C1 segment of cervical spinal cord (tissue), 14 donors: Measurements from ENCODE around the gene SCAMP1.
"Not testable (repeated sequence)": the region's sequence is repeated elsewhere in the genome, so short reads cannot be mapped to it uniquely, and the experiment has no call there.

ENCODE experiments used
- DNase-seq, 14 donors: peaks; one replicate each; lab custom pipeline; 2025; lab: John Stamatoyannopoulos, UW

SCAMP1 gene

GRCh38 chr5:78359831-78360673 is at the start of gene SCAMP1:
Gene SCAMP1 (plus strand): TSS chr5:78360617. CDS start chr5:78360672, 55 bp downstream.
- peak; percentile 54 to 97 (median 89) for DNase-seq

- DNase-seq: no peak
These were observed 42.9 kb upstream of the SCAMP1 start for GRCh38 chr5:78317515-78317914.

- DNase-seq: no peak
These were observed 42.1 kb upstream of the SCAMP1 start for GRCh38 chr5:78318337-78318736.

- no peak for DNase-seq
These were observed 40.0 kb upstream of the SCAMP1 start for GRCh38 chr5:78320401-78320800.

- DNase-seq: no peak
These were observed 37.2 kb upstream of the SCAMP1 start for GRCh38 chr5:78323241-78323640.

- no peak for DNase-seq
These were observed 33.5 kb upstream of the SCAMP1 start for GRCh38 chr5:78326930-78327329.

- DNase-seq: no peak
These were observed 32.5 kb upstream of the SCAMP1 start for GRCh38 chr5:78327761-78328510.

- no peak for DNase-seq
These were observed 31.7 kb upstream of the SCAMP1 start for GRCh38 chr5:78328585-78329173.

GRCh38 chr5:78331523-78332080 is 28.8 kb upstream of the SCAMP1 start:
- no peak for DNase-seq

- no peak for DNase-seq
These were observed 25.6 kb upstream of the SCAMP1 start for GRCh38 chr5:78334811-78335210.

GRCh38 chr5:78335976-78336375 is 24.4 kb upstream of the SCAMP1 start:
- no peak for DNase-seq

- no peak for DNase-seq
These were observed 23.7 kb upstream of the SCAMP1 start for GRCh38 chr5:78336698-78337097.

- DNase-seq: no peak
These were observed 20.6 kb upstream of the SCAMP1 start for GRCh38 chr5:78339617-78340436.

GRCh38 chr5:78341440-78341839 is 19.0 kb upstream of the SCAMP1 start:
- DNase-seq: no peak

- DNase-seq: no peak
These were observed 14.9 kb upstream of the SCAMP1 start for GRCh38 chr5:78345485-78345884.

- no peak for DNase-seq
These were observed 6.9 kb upstream of the SCAMP1 start for GRCh38 chr5:78353520-78353919.

GRCh38 chr5:78354066-78354670 is 6.2 kb upstream of the SCAMP1 start:
- no peak for DNase-seq

GRCh38 chr5:78355561-78355960 is 4.9 kb upstream of the SCAMP1 start:
- DNase-seq: no peak

GRCh38 chr5:78359455-78359830 is 974 bp upstream of the SCAMP1 start:
- DNase-seq: not testable (repeated sequence)

GRCh38 chr5:78360674-78360923 is 182 bp downstream of the SCAMP1 start:
- DNase-seq: peak in 2 of 14 donors; percentile 68 to 74
